ENCODE results near the gene OGDH.

The OGDH gene

GRCh38 chr7:44735403-44736165 lies 129.2 kb downstream of the OGDH start:
- DNase-seq (ENCODE audit: low read depth, low spot score): no peak

- DNase-seq (ENCODE audit: low read depth, low spot score): no peak
These were observed 130.5 kb downstream of the OGDH start for GRCh38 chr7:44736896-44737295.

- no peak for DNase-seq (ENCODE audit: low read depth, low spot score)
These were observed 131.8 kb downstream of the OGDH start for GRCh38 chr7:44738051-44738723.

DNA sequence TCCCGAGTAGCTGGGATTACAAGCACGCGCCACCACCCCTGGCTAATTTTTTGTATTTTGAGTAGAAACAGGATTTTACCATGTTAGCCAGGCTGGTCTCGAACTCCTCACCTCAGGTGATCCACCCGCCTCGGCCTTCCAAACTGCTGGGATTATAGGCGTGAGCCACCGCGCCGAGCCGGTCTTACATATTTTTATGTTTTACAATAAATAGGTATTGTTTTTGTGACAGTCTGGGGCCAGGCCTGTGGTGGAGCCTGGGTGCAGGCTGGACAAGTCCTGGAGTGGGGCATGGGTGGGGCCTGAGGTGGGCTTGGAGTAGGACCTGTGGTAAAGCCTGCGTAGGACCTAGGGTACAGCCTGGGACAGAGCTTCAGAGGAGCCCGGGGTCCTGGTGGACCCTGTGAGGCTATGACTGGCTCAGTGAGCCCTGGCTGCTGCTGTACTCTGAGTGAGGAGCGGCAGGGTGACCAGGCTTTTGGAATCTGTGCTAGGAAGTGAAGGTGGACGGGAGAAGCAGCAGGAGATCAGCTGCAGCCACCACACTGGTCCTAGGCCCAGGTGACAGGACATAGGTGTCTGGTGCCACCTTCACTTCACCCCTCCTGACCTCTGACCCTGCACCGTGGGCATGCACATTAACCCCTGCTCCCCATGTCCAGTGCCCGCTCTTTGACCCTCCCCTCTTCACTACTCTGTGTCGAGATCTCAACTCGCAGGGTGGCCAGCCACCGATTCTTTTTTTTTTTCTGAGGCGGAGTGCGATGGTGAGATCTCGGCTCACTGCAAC lies 132.6 kb downstream of the OGDH start:
- DNase-seq (ENCODE audit: low read depth, low spot score): no peak

DNA sequence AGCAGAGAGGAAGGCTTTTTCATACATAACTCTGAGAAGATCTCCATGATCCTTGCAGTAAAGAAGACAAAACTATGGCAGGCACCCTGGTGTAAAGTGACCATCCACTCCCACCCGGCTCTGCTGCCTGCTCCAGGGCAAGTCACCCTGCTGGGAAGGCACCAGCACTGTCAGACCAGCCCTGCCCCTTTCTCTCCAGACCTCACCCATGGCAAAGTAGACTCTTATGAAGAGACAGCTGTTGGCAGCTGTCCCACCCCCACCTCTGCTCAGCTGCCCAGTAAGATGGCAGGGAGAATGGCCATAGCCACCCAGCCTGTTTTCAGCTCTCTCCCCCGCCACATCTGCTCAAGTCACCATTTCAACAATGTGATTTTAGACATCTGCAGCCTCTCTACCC lies 133.6 kb downstream of the OGDH start:
- DNase-seq (ENCODE audit: low read depth, low spot score): no peak

DNA sequence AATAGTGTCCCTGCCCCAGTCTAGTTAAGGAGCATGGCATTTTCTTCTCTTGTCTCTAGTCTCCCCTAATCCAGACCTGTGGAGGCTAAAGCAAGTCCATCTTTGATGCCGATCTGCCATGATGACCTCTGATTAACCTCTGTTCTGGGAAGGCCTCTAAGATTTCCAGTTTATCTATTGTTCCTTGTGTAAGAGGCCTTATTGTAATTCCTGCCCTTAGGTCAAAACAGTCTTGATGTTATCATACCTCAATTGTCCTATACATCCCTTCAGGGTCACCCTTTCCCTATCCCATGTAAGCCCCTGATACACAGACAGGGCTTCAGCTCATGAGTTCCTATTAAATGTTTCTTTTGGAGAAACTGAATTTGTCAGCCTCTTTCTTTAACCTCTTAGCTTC lies 137.3 kb downstream of the OGDH start:
- no peak for DNase-seq (ENCODE audit: low read depth, low spot score)

GRCh38 chr7:44748045-44748947 lies 141.9 kb downstream of the OGDH start, which contains the start of gene ZMIZ2:
Gene ZMIZ2 (plus strand): TSS chr7:44748847. CDS start chr7:44756250, 7,403 bp downstream.
- peak; percentile 20 for DNase-seq (ENCODE audit: low read depth, low spot score)

DNA sequence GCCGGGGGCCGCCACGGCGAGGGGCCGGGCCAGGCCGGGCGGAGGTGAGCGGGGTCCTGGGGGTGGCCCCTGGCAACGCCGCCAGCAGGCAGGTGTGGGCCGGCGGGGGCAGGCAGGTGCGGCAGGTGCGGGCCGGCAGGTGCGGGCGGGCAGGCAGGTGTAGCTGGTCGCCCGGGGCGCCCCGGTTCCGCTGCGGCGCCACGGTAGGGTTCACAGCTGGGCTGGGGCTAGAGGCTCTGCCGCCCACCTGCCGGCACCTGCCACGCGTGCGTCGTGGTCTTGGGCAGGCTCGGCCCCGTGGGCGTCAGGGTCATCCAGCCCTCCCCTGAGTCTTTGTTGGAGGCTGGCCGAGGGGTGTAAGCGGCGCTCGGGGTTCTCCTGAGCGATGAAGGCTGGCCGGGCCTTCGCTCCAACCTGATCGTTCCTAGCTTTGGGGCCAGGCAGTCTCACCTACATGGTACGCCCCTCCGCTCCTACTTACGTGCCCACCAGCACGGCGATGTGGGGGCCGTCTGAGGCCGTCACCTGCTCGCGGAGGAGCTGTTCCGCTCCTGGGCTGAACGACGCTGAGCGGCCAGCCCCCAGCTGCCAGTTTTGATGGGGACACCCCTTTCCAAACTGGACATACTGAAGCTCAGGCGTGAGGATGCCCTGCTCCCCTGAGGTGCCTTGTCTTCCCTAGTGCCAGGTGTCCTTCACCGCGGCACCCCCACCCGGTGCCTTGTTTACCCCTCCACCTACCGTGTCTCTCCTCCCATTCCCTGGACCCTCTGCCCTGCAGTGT lies 142.7 kb downstream of the OGDH start:
- no peak for DNase-seq (ENCODE audit: low read depth, low spot score)

GRCh38 chr7:44749992-44750391 lies 143.6 kb downstream of the OGDH start:
- DNase-seq (ENCODE audit: low read depth, low spot score): no peak

DNA sequence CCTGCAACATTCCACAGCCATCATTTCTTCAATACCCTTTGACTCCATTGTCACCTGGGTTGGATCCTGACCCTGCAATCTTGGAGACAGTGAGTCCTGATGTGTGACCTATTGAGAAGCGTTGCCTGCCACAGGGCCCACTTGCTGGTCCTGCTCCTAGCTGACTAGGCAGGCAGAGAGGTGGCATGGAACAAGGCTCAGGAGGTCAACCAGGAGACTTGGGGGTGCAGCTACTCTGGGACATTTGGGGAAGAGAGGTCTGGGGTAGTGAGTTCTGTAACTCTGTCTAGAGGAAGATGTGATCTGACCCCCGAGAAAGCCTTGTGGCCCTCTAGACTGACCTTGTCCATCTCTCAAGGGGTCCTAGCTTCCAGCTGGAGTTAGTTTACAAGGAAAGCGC lies 144.0 kb downstream of the OGDH start:
- no peak for DNase-seq (ENCODE audit: low read depth, low spot score)

GRCh38 chr7:44750921-44751571 lies 144.6 kb downstream of the OGDH start:
- no peak for DNase-seq (ENCODE audit: low read depth, low spot score)

DNA sequence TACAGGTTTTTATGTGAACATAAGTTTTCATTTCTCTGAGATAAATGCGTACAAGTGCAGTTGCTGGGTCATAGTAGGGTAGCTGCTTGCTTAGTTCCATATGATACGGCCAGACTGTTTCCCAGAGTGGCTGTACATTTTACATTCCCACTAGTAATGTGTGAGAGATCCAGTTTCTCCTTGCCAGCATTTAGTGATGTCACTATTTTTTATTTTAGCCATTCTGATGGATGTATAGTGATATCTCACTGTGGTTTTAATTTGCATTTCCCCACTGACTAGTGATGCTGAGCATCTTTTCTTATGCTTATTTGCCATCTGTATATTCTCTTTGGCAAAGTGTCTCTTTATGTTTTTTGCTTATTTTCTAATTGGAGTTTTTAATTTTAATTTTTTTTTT lies 146.4 kb downstream of the OGDH start:
- no peak for DNase-seq (ENCODE audit: low read depth, low spot score)

DNA sequence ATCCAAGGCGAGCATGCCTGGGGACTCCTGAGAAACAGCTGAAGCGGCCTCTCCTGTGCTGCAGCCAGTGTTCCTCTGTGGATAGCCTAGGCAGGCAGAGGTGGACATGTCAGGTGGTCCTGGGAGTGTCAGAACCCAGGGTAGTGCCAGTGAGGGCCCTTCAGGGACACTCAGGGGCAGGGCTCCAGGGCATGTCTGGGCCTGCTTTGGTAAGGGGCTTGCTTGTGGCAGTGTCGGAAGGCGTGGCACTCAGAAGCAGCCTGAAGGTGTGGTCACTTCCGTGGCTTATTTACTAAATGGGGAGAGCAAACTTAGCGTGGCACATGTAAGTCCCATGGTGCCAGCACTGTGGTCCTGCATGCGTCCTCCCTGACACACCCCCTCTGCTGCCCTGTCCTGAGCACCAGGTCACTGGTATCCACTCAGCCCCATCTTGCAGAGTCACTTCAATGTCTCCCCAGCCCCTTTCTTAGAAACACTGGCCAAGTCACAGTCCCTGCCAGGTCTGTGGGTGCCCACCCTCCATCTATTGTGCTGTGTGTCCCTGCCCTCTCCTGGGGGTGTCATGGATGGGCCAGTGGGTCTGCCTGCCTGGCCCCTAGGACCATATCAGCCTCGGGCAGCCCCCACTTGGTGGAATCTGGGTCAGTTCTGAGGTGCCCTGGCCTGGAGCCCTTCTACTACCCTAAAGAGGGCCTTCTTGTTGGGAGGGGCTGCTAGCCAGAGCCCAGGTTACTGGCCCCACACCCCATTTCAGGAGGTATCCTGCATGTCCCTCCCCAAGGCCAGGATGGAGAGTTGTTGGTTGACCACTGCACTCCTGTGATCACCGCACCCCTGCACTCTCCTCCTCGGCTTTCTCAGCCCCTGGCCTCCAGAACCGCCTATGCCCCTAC lies 148.6 kb downstream of the OGDH start:
- no peak for DNase-seq (ENCODE audit: low read depth, low spot score)

GRCh38 chr7:44755698-44756627 lies 149.5 kb downstream of the OGDH start:
- DNase-seq (ENCODE audit: low read depth, low spot score): no peak

- no peak for DNase-seq (ENCODE audit: low read depth, low spot score)
These were observed 150.5 kb downstream of the OGDH start for GRCh38 chr7:44756904-44757303.

GRCh38 chr7:44757311-44757710 lies 150.9 kb downstream of the OGDH start:
- no peak for DNase-seq (ENCODE audit: low read depth, low spot score)

GRCh38 chr7:44757739-44758138 lies 151.3 kb downstream of the OGDH start:
- no peak for DNase-seq (ENCODE audit: low read depth, low spot score)
